Ammon's horn (tissue), 1 donor: ENCODE data around the gene PCCA.
"Not testable (repeated sequence)": the region's sequence is repeated elsewhere in the genome, so short reads cannot be mapped to it uniquely, and the experiment has no call there.

Experiments used
- DNase-seq: peaks from one replicate; pipeline ENCODE4 v3.0.0-alpha.2; 2016; ENCODE audit warnings: low spot score

PCCA gene

DNA sequence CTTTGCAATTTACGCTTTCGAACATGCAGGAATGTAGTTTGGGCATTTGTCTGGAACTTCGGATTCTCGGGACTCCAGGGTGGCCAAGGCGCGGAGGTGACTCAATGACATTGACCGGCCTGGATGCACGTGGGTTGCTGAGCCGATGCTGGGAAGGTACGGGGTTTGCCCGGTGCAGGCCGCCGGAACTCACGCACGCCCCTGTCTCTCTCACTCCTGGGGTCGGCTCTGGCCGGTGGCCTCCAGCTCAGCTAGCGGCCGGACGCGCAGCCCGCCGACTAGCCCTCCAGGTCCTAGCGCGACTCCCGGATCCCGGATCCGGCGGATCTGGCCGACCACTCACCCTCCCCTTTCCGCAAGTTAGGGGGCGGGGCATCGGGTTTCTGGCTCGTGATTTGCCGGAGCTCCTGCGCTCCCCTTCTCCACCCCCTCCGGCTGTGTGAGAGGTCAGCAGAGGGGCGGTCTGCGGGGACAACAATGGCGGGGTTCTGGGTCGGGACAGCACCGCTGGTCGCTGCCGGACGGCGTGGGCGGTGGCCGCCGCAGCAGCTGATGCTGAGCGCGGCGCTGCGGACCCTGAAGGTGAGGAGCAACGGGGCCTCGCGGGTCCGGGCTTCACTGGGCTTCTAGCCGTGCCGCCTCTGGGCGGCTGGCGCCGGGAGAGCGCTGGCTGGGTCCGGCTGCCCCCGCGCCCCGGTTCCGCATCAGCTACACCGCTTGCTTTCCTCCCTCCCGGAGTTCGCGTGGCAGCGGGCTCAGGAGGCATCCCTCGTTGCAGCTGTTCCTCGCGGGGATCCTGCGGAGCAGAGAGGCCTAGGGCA, at the start of gene PCCA:
Gene PCCA, plus strand, starts transcription at position 450 of the 821 bp plus-strand sequence. Its CDS starts 28 bp downstream, at position 478.
- peak; percentile 96 for DNase-seq

GRCh38 chr13:100039740-100040139, 49.2 kb upstream of the PCCA start:
- no peak for DNase-seq

- no peak for DNase-seq
Measured at GRCh38 chr13:100040196-100040595, 48.7 kb upstream of the PCCA start.

GRCh38 chr13:100044936-100045335, 44.0 kb upstream of the PCCA start:
- no peak for DNase-seq

- no peak for DNase-seq
Measured at GRCh38 chr13:100045355-100045754, 43.5 kb upstream of the PCCA start.

- DNase-seq = no peak
Measured at GRCh38 chr13:100051070-100051469, 37.8 kb upstream of the PCCA start.

DNA sequence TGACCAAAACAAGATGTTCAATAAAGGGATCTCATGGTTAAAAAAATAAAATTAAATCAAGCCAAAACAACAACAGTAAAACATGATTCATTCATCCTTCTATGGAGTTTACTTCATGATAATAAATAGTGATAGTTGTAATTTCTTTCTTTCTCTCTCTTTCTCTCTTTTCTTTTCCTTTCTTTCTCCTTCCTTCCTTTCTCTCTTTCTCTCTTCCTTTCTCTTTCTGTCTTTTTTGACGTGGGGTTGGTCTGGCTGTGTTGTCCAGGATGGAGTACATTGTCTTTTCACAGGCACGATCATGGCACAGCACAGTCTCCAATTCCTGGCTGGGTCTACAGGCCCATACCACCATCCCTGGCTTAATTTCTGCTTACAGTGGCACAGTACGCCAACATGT, 29.1 kb upstream of the PCCA start:
- DNase-seq = no peak

DNA sequence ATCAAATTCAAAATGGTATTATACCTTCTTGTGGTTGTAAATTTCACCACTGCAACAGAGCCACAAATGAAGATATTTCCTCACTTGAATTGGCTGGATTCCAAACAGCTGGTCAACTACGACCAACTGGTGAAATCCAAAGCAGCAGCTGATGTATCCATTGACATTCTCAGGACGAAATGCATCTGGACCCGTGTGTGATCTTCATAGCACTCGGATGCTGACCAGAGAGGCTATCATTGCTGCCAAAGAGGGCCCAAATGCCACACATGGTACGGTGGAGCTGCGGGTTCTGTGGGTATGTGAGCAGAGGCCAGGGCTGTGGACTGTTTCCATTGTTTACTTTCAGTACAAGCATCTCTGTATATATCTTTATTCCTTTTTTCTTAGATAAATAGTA, 25.6 kb upstream of the PCCA start:
- no peak for DNase-seq

DNA sequence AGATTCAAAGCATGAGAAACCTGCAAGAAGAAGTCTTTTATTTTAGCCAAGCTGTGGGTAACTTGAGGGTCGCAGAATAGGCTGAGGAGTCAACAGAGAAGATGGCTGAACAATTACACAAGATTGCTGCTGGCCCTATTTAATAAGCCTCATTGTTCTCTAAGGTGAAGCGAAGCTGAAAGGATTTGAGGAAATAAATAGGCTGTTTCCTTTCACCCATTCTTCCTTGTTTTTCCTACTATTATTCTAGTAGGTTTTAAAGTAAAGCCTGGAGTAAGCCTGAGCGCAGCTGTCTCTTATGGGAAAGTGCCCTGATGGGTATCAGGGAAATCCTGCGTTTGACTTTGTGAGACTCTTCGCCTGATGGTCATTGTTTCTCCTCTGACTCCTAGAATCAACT, 25.0 kb upstream of the PCCA start:
- DNase-seq = no peak

- DNase-seq = no peak
Measured at GRCh38 chr13:100068133-100068931, 20.6 kb upstream of the PCCA start.

DNA sequence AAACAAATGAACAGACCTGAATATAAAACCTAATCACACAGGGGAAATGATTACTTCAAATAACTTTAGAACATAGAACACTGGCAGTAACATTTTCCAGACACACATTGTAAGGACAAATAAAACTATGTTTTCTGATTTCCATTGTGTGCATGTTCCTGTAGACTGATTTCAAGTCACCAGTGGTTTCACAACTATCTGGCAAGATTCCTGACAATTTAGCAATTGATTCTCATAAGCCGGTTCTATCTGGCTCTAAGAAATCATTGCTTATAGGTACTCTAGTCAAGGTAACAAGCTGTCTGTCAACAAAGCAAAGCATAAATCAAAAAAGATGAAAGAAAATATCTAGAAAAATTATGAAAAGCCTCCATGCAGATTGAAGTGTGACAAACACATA, 19.6 kb upstream of the PCCA start:
- DNase-seq = no peak

DNA sequence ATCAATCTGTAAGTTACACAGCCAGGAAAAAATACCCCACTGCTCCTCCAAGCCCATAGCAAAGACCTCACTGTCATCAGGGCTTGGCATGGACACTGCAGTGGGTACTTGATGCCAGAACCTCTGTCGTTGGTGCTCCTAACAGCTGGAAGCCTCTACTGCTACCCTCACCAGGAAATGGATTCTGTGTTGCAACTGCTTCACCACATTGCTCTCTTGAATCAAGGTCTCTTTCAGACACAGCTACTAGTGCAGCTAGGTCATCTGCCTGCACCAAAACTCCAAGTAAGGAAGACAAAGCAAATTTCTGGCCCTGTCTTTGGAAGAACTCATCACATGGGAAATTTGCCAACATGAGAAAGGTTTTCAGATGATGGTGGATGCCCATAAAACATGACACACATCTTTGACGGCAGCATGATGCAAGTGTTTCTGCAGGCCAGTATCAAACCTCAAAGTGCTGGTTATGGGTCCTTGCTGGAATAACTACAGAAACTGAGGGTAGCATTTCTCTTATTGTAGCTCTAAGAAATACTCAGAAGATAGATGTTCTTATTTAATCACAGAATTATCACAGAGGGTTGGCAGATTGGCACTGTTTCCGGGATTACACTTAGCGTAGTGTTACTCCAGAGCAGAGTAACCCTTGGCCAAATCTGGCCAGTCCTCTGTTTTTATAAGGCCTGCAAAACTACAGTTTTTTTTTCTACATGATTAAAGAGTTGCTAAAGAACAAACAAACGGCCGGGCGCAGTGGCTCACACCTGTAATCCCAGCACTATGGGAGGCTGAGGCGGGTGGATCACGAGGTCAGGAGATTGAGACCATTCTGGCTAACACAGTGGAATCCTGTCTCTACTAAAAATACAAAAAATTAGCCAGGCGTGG, 12.9 kb upstream of the PCCA start:
- no peak for DNase-seq

DNA sequence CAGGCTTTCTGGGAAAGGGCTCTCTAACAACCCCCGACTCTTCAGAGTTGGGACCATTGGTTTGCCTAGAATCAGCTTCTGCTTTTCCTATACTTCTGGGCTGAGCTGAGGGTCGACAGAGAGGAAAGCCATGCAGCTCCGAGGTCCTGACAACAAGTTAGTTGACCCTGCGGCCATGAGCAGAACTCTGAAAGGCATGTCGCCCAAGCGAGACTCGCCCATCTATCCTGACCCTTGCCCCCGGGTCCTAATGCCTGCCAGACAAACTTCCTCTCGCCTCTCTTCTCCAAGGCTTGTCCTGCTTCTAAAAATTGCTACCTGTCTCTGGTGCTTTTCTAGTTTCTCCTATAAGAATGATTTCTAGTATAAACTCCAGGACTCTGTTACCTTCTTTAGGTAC, 9.9 kb upstream of the PCCA start:
- not testable (repeated sequence) for DNase-seq

- DNase-seq = not testable (repeated sequence)
Measured at GRCh38 chr13:100083401-100083800, 5.5 kb upstream of the PCCA start.

DNA sequence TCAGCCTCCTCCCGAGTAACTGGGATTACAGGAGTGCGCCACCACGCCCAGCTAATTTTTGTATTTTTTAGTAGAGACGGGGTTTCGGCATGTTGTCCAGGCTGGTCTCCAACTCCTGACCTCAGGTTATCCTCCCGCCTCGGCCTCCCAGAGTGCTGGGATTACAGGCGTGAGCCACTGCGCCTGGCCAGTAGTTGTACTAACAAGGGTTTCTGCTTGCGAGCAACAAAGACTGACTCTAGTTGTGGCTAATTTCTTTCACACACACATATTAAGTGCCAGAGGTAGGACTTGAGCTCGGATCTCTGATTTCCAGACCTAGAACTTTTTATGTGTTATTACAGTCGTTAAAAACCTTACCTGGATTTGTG, 635 bp upstream of the PCCA start:
- DNase-seq = no peak

DNA sequence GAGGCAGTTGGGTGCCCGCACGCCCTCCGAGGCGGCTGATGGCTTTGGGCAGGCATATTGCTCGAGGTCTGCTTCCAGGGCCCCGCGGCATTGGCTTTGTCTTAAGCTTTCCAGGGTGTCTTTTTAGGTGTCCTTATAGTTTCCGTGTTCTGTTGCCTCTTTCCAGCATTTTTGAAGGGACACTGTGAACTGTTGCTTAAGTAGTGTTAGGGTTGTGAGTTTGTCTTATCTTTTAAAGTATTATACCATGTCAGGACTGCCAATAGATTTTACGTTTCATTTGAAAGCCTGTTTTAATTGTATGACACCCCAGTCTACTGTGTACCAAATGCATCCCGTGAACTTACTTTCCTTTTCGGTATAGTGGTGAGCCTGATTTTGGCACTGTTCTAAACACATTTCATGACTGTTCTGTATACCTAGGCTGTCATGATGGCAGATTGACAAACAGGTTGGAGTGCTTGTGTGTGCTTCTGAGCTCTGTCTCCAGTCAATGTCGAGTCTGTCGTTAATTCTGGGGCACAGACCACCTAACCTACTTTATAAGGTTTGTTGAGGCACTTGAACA, 656 bp downstream of the PCCA start:
- DNase-seq = peak; percentile 45

DNA sequence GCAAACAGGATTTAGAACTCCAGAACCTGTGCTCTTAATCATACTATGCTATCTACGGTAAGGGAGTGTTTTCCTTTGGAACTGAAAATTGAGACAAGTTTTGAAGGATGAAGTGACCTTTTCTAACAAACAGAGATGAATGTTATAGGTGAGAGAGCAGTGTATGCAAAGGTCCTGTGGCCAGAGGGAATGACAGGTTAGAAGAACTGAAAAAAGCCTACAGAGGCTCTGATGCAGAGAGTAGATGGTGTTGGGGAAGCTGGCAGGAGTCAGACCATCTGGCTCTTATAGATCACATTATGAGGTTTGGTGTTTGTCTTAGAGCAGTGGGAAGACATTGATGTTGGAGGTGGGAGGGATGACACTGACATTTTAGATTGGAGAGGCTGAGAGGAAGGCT, 2.0 kb downstream of the PCCA start:
- DNase-seq = no peak

- no peak for DNase-seq
Measured at GRCh38 chr13:100091391-100091790, 2.5 kb downstream of the PCCA start.

DNA sequence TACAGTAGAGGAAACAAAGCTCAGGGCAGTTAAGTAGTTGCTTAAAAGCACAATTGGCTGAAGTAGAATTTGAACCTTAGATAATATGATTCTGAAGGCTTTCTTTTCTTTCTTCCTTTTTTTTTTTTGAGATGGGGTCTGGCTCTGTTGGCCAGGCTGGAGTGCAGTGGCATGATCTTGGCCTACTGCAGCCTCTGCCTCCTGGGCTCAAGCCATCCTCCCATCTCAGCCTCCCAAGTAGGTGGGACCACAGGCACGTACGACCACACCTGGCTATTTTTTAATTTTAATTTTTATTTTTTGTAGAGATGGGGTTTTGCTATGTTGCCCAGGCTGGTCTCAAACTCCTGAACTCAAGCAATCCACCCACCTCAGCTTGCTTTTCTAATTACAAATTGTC, 3.4 kb downstream of the PCCA start:
- not testable (repeated sequence) for DNase-seq

DNA sequence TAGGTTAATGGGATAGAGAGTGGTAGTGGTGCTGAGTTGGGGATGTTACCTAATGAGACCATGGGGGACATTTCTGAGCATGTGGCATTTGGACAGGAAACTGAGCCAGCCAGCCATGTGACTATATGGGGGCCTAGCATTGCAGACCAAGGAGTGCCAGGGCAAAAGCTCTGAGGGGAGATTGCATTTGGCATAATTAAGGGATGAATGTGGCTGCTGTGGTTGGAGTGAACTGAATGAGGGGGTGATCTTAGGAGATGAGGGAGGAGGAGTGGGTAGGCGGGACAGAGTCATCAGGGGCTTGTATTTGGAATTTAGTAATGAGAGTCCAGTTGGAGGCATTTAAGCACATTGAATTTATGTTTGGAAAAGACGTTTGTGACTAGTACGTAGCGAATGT, 6.6 kb downstream of the PCCA start:
- no peak for DNase-seq

DNA sequence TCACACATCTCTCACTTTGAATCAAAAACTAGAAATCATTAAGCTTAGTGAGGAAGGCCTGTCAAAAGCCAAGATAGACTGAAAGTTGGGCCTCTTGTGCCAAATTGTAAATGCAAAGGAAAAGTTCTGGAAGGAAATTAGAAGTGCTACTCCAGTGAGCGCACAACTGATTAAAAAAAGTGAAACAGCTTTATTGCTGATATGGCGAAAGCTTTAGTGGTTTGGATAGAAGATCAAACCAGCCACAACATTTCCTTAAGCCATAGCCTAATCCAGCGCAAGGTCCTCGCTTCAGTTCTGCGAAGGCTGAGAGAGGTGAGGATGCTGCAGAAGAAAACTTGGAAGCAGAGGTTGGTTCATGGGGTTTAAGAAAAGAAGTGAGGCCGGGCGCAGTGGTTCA, 7.6 kb downstream of the PCCA start:
- no peak for DNase-seq

DNA sequence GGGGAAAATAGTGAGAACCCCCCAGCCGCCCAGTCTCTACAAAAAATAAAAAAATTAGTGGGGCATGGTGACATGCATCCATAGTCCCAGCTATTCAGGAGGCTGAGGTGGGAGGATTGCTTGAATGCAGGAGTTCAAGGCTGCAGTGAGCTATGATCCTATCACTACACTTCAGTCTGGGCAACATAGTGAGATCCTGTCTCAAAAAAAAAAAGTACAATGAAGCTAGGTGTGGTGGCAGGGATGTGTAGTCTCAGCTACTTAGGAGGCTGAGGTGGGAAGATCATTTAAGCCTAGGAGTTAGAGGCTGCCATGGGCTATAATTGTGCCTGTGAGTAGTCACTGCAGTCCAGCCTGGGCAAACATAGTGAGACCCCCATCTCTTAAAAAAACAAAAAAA, 8.9 kb downstream of the PCCA start:
- DNase-seq = no peak
